Aorta (tissue), 5 donors: ENCODE data around the gene DTL. TPM values are rescaled to one million over a fixed set of nuclear protein-coding genes. Genes with fewer than 3 reads are reported as not detected.

Experiments
- ATAC-seq: fragments of 200-7000 bp; cut with Tn5 transposase; one replicate; pipeline ENCODE4 v1.9.1; 2022; ENCODE audit warnings: moderate library complexity; ENCODE audit not compliant: low FRiP score
- DNase-seq, 2 donors: peaks; one replicate each; pipeline ENCODE4 v3.0.0-alpha.2; 2020
- H3K27ac ChIP-seq, 2 donors: one replicate each; pipeline ENCODE4 v1.5.1; 2013; ENCODE audit warnings: low read length in 2 of 2, mild to moderate bottlenecking in 2 of 2, moderate library complexity in 2 of 2, control low read depth in 1 of 2, inconsistent platforms in 1 of 2, low read depth in 1 of 2
- H3K27me3 ChIP-seq, 2 donors: one replicate each; pipeline ENCODE4 v1.6.1; 2013; ENCODE audit warnings: control low read depth in 1 of 2, low read length in 1 of 2, mild to moderate bottlenecking in 1 of 2, moderate library complexity in 1 of 2; ENCODE audit not compliant: insufficient read depth in 2 of 2, control insufficient read depth in 1 of 2
- H3K36me3 ChIP-seq, 2 donors: one replicate each; pipeline ENCODE4 v1.6.1; 2013; ENCODE audit warnings: control low read depth in 1 of 2, low read length in 1 of 2, mild to moderate bottlenecking in 1 of 2; ENCODE audit not compliant: insufficient read depth in 2 of 2, control insufficient read depth in 1 of 2
- H3K4me1 ChIP-seq, 2 donors: one replicate each; pipeline ENCODE4 v1.6.1; 2013; ENCODE audit warnings: low read length in 2 of 2, control low read depth in 1 of 2, mild to moderate bottlenecking in 1 of 2, moderate library complexity in 1 of 2; ENCODE audit not compliant: insufficient read depth in 2 of 2, control insufficient read depth in 1 of 2
- H3K4me3 ChIP-seq, 2 donors: one replicate each; pipeline ENCODE4 v1.5.1; 2013; ENCODE audit warnings: low read length in 2 of 2, control low read depth in 1 of 2, mild to moderate bottlenecking in 1 of 2
- H3K9me3 ChIP-seq: one replicate; pipeline ENCODE4 v1.6.1; 2013; ENCODE audit warnings: mild to moderate bottlenecking, low read length; ENCODE audit not compliant: control insufficient read depth
- WGBS, 2 donors: extraction: QIAGEN DNeasy Blood & Tissue Kit; methylation state at CpG; one replicate each; pipeline ENCODE4 v1.1.7; 2013; 5-methylcytosine and 5-hydroxymethylcytosine counted together
- intact Hi-C, 2 donors: fragments of 100-400 bp; cut with DNase I; formaldehyde crosslinking; loops; one replicate each; pipeline versions ENCODE4 v1.14.2 to v1.15.0; 2022
- polyA plus RNA-seq, 2 donors: library from polyadenylated mRNA; stranded (reverse); fragments of 200-250 nt; gene quantifications; one replicate each; pipeline ENCODE4 v1.2.3, GENCODE V29; 2013
- total RNA-seq, 2 donors: library from RNA; stranded (reverse); fragmentation: NEBNext Ultra II Directional; extraction: Animal tissue kit (Norgen Biotek cat#: 25700); gene quantifications; one replicate each; pipeline ENCODE4 v1.2.1, GENCODE V29; 2021
- donor health status: healthy with polysubstance abuse.
- donor health status: Bipolar disorder and iron deficiency.
- donor health status: DM: no; HTN: no; CAD: no.
- donor health status: DM: no; HTN: no; CAD: no.
- donor health status: DM: yes; HTN: yes; CAD: no.

DTL gene
- total and polyA plus RNA-seq, 4 donors: 0.10 to 1.3 (median 1.2) TPM; not detected in 1

- no peaks in the 10 kb centered on the region for H3K36me3 ChIP-seq
- peaks cover 0 to 3% of the 10 kb centered on the region in 2 donors for H3K4me1 ChIP-seq
- no peaks in the 10 kb centered on the region for H3K27me3 ChIP-seq
- H3K27ac ChIP-seq: no peak overlapping the region
- intact Hi-C loops: loop anchor here (5.0 to 10.0 kb wide), 2 partner anchors 346 to 354 kb away; partner anchors contain the start of gene NEK2 (in 1 of the 2)
- H3K9me3 ChIP-seq: no peaks in the 10 kb centered on the region
- DNase-seq (no peak), ATAC-seq (no peak)
- H3K4me3 ChIP-seq: no peak overlapping the region
- WGBS, 2 donors: 83 to 85% methylated on average over 1 of the region's 1 CpG
These were observed 4.5 kb upstream of the DTL start for GRCh38 chr1:212030936-212031528.

- Histone ChIP-seq H3K4me1 (peaks cover 0 to 3% of the 10 kb centered on the region in 2 donors), H3K27ac (peak overlapping the region in 1 of 2 donors; percentile 41), H3K36me3 (no peaks in the 10 kb centered on the region), H3K9me3 (no peaks in the 10 kb centered on the region), H3K27me3 (no peaks in the 10 kb centered on the region), H3K4me3 (peak overlapping the region; percentile 22 to 56)
- ATAC-seq: peak; percentile 24
- DNase-seq: no peak
- 0 to 2% methylated on average over 13 of the region's 13 CpGs for WGBS, 2 donors
- intact Hi-C loops: loop anchor here (5.0 to 10.0 kb wide), 2 partner anchors 350 to 357 kb away; partner anchors contain the start of gene NEK2 (in 1 of the 2)
These were observed 929 bp upstream of the DTL start for GRCh38 chr1:212034516-212035122.

GRCh38 chr1:212035835-212036605 is 472 bp downstream of the DTL start:
- WGBS, 2 donors: 1% methylated on average over 32 of the region's 32 CpGs
- intact Hi-C loops: loop anchor here in 1 of 2 donors (10.0 kb wide), 1 partner anchor 351 kb away; no protein-coding TSS in a partner anchor
- peak; percentile 1 for ATAC-seq
- peak overlapping the region in 1 of 2 donors; percentile 55 for H3K4me3 ChIP-seq
- no peaks in the 10 kb centered on the region for H3K9me3 ChIP-seq
- DNase-seq: no peak
- peaks cover 0 to under 1% of the 10 kb centered on the region in 2 donors for H3K4me1 ChIP-seq
- no peaks in the 10 kb centered on the region for H3K36me3 ChIP-seq
- H3K27me3 ChIP-seq: no peaks in the 10 kb centered on the region
- H3K27ac ChIP-seq: peak overlapping the region in 1 of 2 donors; percentile 52

- Histone ChIP-seq H3K4me3 (no peak overlapping the region), H3K4me1 (no peaks in the 10 kb centered on the region), H3K27me3 (no peaks in the 10 kb centered on the region), H3K27ac (no peak overlapping the region), H3K9me3 (no peaks in the 10 kb centered on the region), H3K36me3 (no peaks in the 10 kb centered on the region)
- DNase-seq: no peak
- WGBS, 2 donors: 75 to 77% methylated on average over 3 of the region's 3 CpGs
- intact Hi-C loops: loop anchor here in 1 of 2 donors (10.0 kb wide), 1 partner anchor 353 kb away; no protein-coding TSS in a partner anchor
- no peak for ATAC-seq
These were observed 2.4 kb downstream of the DTL start for GRCh38 chr1:212037900-212038299.

- intact Hi-C loops: loop anchor here in 1 of 2 donors (10.0 kb wide), 1 partner anchor 355 kb away; no protein-coding TSS in a partner anchor
- Histone ChIP-seq H3K27me3 (no peaks in the 10 kb centered on the region), H3K27ac (no peak overlapping the region), H3K4me1 (no peaks in the 10 kb centered on the region), H3K9me3 (no peaks in the 10 kb centered on the region), H3K36me3 (no peaks in the 10 kb centered on the region), H3K4me3 (no peak overlapping the region)
- ATAC-seq (no peak), DNase-seq (no peak)
- WGBS, 2 donors: 91 to 94% methylated on average over 2 of the region's 2 CpGs
These were observed 4.1 kb downstream of the DTL start for GRCh38 chr1:212039622-212040021.

GRCh38 chr1:212040629-212041412 is 5.3 kb downstream of the DTL start:
- Histone ChIP-seq H3K4me3 (no peak overlapping the region), H3K4me1 (no peaks in the 10 kb centered on the region), H3K9me3 (no peaks in the 10 kb centered on the region), H3K27me3 (no peaks in the 10 kb centered on the region), H3K36me3 (no peaks in the 10 kb centered on the region), H3K27ac (no peak overlapping the region)
- DNase-seq (no peak), ATAC-seq (no peak)
- intact Hi-C loops: no loop called here
- WGBS, 2 donors: 77 to 78% methylated on average over 5 of the region's 5 CpGs

- Histone ChIP-seq H3K9me3 (no peaks in the 10 kb centered on the region), H3K27me3 (no peaks in the 10 kb centered on the region), H3K27ac (no peak overlapping the region), H3K4me3 (no peak overlapping the region), H3K36me3 (no peaks in the 10 kb centered on the region), H3K4me1 (no peaks in the 10 kb centered on the region)
- DNase-seq: no peak
- no peak for ATAC-seq
- intact Hi-C loops: no loop called here
These were observed 6.9 kb downstream of the DTL start for GRCh38 chr1:212042436-212042835.

- no peak overlapping the region for H3K27ac ChIP-seq
- intact Hi-C loops: no loop called here
- ATAC-seq: no peak
- H3K4me3 ChIP-seq: no peak overlapping the region
- no peaks in the 10 kb centered on the region for H3K4me1 ChIP-seq
- WGBS, 2 donors: 94 to 100% methylated on average over 1 of the region's 1 CpG
- no peaks in the 10 kb centered on the region for H3K9me3 ChIP-seq
- DNase-seq: no peak
- H3K36me3 ChIP-seq: no peaks in the 10 kb centered on the region
- H3K27me3 ChIP-seq: no peaks in the 10 kb centered on the region
These were observed 9.3 kb downstream of the DTL start for GRCh38 chr1:212044851-212045250.
